HG03558 (cell line): ENCODE measurements around the gene ANKRD36.
"Not testable (repeated sequence)": the region's sequence is repeated elsewhere in the genome, so short reads cannot be mapped to it uniquely, and the experiment has no call there.

Source experiments
- ATAC-seq: cut with Tn5 transposase; IDR thresholded peaks from one replicate; pipeline ENCODE4 v1.9.1; 2021; ENCODE audit warnings: moderate number of reproducible peaks; ENCODE audit not compliant: unreplicated experiment; ENCODE audit errors: extremely low read depth

ANKRD36 gene

GRCh38 chr2:97113050-97113881 is at the start of gene ANKRD36:
Gene ANKRD36, plus strand, starts transcription at chr2:97113153. Its CDS starts 587 bp downstream, at chr2:97113740.
- ATAC-seq, result not testable (repeated sequence)

DNA sequence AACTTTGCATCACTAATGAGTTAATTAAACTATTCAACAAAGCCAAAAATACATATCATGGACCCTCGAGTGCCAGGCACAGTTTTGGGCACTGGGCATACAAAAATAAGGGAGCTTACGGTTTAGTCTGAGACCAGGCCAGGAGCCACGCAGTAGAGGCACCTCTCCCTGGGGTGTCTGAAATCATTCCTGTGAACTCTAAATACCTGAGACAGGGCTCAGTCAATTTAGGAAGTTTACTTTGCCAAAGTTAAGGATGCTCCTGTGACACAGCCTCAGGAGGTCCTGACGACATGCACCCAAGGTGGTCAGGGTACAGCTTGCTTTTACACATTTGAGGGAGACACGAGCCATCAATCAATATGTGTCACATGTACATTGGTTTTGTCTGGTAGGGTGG is 46.9 kb upstream of the ANKRD36 start:
- not testable (repeated sequence) for ATAC-seq

DNA sequence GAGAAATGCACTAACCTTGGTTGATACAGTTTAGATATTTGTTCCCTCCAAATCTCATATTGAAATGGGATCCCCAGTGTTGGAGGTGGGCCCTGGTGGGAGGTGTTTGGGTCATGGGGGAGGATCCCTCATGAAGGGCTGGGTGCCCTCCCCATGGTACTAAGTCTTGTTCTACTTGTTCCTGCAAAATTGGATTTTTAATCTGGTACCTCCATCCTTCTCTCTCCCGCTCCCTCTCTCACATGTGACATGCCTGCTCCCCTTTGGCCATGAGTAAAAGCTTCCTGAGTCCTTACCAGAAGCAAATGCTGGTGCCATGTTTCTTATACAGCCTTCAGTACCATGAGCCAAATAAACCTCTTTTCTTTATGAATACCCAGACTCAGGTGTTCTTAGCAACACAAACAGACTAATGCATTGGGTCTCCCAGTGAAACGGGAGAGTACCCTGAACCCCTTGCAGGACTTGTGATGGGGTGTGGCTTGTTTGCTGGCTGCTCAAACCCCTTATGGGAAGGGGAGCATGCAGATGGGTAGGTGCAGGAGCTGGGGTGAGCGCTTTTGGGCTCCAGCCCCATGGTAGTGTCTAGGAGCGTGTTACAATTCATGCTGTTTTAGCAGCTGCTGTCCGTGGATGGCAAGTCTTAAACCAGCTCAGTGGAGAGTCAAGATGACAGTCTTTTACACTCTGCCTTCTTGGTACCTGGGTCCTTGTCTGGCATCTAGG is 45.5 kb upstream of the ANKRD36 start:
- ATAC-seq, result no peak

GRCh38 chr2:97068074-97068473 is 44.9 kb upstream of the ANKRD36 start:
- no peak for ATAC-seq

DNA sequence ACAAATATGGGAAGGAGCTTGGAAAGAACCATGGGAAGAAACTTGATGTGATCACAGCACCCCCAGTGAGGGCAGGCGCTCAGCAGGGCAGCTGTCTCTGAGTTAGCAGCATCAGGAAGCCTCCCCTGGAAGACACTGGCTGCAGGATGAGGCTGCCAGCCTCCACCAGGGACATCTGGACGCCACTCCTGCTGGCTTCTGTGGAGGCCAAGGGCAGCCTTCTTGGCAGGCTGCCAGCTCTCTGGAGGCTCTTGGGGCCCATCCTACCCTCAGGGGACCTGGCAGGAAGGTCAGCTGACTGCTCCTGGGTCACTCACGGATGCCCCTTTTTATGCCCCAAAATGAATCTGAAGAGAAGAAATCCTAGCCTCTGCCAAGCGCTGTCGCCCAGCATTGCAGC is 44.2 kb upstream of the ANKRD36 start:
- not testable (repeated sequence) for ATAC-seq

DNA sequence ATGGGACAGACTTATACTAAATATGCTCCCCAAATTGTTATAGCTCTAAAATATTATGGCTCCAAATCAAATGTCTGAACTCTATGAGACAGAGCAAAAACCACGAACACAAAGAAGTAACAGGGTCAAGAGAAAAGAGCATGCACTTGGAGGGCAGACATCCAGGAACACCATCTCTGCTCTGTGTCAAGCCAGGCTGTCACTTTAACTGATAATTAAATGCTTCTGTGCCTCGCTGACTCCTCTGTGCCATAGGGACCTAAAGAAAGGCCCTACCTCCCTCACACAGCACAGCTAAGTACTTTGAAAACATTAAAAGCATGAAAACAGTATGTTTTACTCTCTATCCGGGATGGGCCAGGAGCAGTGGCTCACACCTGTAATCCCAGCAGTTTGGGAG is 42.0 kb upstream of the ANKRD36 start:
- not testable (repeated sequence) for ATAC-seq

GRCh38 chr2:97077213-97077612 is 35.7 kb upstream of the ANKRD36 start:
- not testable (repeated sequence) for ATAC-seq

- not testable (repeated sequence) for ATAC-seq
These were observed 32.1 kb upstream of the ANKRD36 start for GRCh38 chr2:97080855-97081254.

- not testable (repeated sequence) for ATAC-seq
These were observed 30.7 kb upstream of the ANKRD36 start for GRCh38 chr2:97082206-97082605.

GRCh38 chr2:97083516-97083915 is 29.4 kb upstream of the ANKRD36 start:
- not testable (repeated sequence) for ATAC-seq

DNA sequence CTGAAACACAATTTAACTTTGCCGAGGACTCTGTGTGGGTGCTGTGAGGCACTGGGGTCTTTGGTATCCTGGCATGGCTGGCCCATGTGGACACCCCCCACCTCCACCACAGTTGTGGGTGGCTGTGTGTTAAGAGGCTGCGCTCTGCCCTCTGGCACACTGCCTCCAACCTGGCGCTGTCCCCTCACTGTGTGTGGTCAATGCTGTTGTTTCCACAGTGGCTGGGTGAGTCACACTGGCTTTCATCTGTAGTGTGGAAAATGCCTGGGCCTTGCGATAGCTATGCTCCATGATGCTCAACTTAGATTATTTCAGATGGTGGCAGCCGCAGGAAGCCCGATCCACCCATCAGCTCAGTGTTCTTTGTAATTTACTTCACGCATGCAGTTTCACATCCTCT is 27.9 kb upstream of the ANKRD36 start:
- ATAC-seq, result not testable (repeated sequence)

DNA sequence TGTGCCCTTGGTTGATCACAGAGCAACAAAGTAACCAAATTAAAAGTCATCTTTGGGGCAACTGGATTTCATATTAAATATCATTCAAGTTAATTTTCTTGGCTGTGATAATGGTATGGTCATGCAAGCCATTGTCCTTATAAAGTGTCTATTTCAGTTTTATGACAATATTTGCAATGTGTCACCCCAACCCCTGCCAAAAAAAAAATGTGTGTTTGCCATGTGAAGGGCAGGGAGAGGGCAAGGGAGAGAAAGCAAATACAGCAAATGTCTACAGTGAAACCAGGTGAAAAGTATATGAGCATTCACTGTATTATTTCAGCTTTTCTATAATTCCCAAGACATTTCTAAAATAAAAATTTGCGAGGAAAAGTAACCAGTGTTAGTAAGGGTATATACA is 24.2 kb upstream of the ANKRD36 start:
- ATAC-seq, result not testable (repeated sequence)

GRCh38 chr2:97092946-97093345 is 20.0 kb upstream of the ANKRD36 start:
- ATAC-seq, result not testable (repeated sequence)

DNA sequence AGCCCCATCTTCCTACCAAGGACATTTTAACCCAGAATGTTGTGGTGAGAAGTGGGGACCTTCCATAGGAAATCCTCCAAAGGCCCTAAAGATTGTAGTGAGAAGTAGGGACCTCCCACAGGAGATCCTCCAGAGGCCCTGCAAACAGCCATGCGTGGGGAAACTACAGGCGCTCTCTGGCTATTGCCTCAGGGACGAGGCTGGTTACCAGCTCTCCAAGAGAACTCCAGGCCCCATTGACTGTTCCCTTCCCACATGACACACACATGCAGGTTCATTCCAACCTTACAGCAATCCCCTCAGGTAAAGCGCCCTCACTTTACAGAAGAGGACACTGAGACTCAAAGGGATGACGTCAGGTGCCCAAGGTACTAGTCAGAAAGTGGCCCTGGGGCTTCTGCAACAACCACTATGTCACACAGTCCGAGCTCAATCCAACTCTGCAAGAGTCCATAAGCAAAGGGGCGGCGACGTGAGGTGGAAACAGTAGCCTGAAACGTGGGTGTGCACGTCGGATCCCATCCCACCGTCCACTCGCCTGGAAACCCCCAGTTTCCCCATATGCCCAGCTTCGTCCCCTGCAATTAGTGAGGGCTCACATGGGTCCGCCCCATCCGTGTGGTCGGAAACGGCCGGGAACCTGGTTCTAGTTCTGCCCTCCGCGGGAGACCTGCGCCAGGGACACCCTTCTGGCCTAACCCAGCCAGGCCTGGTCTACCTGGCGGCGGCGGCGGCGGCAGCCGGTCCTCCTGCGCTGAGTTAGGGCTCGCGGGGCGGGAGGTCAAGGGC is 18.8 kb upstream of the ANKRD36 start:
- ATAC-seq, result not testable (repeated sequence)

- peak; percentile 66 for ATAC-seq
These were observed 18.0 kb upstream of the ANKRD36 start, which contains the start of gene FAHD2B for GRCh38 chr2:97094772-97095611. Gene FAHD2B, minus strand, starts transcription at chr2:97094882. Its CDS starts 3,176 bp downstream, at chr2:97091706.

DNA sequence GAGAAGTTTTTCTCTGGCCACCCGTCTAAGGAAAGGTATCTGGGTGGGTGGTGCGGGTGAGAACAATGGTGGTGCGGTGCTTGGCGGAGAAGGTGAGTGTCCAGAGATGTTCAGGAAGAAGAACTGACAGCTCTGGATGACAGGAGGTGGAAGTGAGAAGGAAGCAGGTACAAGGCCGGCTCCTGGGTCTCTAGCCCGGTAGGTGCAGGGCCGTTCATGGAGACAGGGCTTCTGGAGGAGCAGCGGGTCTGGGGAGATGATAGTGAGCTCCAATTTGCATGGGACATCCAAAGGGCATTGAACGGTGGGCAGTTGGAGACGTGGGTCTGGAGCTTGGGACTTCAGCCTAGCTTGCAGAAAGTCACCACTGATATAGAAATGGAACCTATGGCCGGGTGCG is 17.3 kb upstream of the ANKRD36 start:
- no peak for ATAC-seq

DNA sequence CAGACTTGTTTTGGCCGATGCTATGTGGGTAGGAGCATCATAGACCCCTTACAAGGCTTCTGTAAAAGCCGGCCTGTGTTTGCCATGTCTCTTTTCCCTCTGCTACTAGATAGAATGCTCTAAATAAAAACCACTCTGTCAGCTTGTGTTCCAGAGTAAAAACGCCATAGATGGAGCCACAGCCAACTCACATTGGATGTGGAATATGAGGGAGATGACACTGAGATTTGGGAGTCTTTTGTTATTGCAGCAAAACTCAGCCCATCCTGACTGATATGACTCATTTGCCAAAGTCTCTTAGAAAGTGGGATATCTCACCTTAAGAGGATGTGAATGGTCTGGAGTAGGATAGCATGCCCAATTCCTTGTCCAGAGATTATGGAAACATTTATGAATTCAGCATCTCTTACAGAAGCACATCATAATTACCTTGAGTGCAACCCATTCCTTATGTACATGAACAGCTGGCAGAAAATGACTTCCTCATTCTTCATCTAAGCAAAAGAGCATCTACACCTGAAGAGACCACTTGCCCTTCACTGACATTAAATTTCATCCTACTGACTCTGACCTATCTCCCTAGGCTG is 14.1 kb upstream of the ANKRD36 start:
- not testable (repeated sequence) for ATAC-seq

- ATAC-seq, result not testable (repeated sequence)
These were observed 6.1 kb upstream of the ANKRD36 start for GRCh38 chr2:97106878-97107277.

DNA sequence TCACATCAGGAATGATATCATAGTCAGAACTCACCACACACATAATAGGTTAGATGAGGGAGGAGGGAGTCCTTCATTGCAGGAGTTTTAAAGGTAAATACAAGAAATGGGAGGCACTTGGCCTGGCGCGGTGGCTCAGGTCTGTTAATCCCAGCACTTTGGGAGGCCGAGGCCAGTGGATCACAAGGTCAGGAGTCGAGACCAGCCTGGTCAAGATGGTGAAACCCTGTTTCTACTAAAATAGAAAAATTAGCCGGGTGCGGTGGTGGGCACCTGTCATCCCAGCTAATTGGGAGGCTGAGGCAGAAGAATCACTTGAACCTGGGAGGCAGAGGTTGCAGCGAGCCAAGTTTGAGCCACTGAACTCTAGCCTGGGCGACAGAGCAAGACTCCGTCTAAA is 1.7 kb upstream of the ANKRD36 start:
- ATAC-seq, result not testable (repeated sequence)
